Astrocyte (in vitro differentiated cells and primary cell): ENCODE results near the gene OR52A5. TPM values are rescaled to one million over a fixed set of nuclear protein-coding genes. Genes with fewer than 3 reads are reported as not detected.
"Not testable (repeated sequence)": the region's sequence is repeated elsewhere in the genome, so short reads cannot be mapped to it uniquely, and the experiment has no call there.

ENCODE experiments used
- DNase-seq: peaks from one replicate; pipeline ENCODE4 v3.0.0-alpha.2; 2010; ENCODE audit warnings: low read depth
- FAIRE-seq: peaks from 2 replicates; lab custom pipeline; 2011; peaks lifted over from hg19 to GRCh38; lab: Jason Lieb, UNC
- H2AFZ ChIP-seq: 2 replicates; pipeline ENCODE4 v1.6.0; 2012; ENCODE audit warnings: low read depth, low read length, inconsistent platforms
- H3K27ac ChIP-seq: 2 replicates; pipeline ENCODE4 v1.5.1; 2011; ENCODE audit warnings: low read depth, low read length, inconsistent platforms
- H3K27me3 ChIP-seq: 2 replicates; pipeline ENCODE4 v1.6.0; 2011; ENCODE audit warnings: low read length, inconsistent platforms; ENCODE audit not compliant: insufficient read depth
- H3K36me3 ChIP-seq: 2 replicates; pipeline ENCODE4 v1.5.1; 2011; ENCODE audit warnings: low read length, inconsistent platforms; ENCODE audit not compliant: insufficient read depth
- H3K4me1 ChIP-seq: 2 replicates; pipeline ENCODE4 v1.5.1; 2011; ENCODE audit warnings: low read length, inconsistent platforms; ENCODE audit not compliant: insufficient read depth
- H3K4me2 ChIP-seq: 2 replicates; pipeline ENCODE4 v1.6.0; 2012; ENCODE audit warnings: low read length, inconsistent platforms
- H3K4me3 ChIP-seq: 2 replicates; pipeline ENCODE4 v1.5.1; 2011; ENCODE audit warnings: low read depth, mild to moderate bottlenecking, low read length, inconsistent platforms; ENCODE audit not compliant: insufficient read depth
- H3K79me2 ChIP-seq: 2 replicates; pipeline ENCODE4 v1.6.0; 2012; ENCODE audit warnings: mild to moderate bottlenecking, low read length, inconsistent platforms; ENCODE audit not compliant: insufficient read depth
- H3K9ac ChIP-seq: 2 replicates; pipeline ENCODE4 v1.6.0; 2012; ENCODE audit warnings: mild to moderate bottlenecking, low read length, inconsistent platforms
- H3K9me3 ChIP-seq: 2 replicates; pipeline ENCODE4 v1.5.1; 2012; ENCODE audit warnings: low read depth, mild to moderate bottlenecking, low read length, inconsistent platforms; ENCODE audit not compliant: insufficient read depth
- H4K20me1 ChIP-seq: 2 replicates; pipeline ENCODE4 v1.6.0; 2012; ENCODE audit warnings: low read length, inconsistent platforms; ENCODE audit not compliant: insufficient read depth
- H3K27ac Mint-ChIP-seq: one replicate; pipeline ENCODE4 v1.8.0; 2021; ENCODE audit warnings: mild to moderate bottlenecking, mixed read lengths; ENCODE audit not compliant: unreplicated experiment
- H3K27me3 Mint-ChIP-seq: one replicate; pipeline ENCODE4 v1.8.0; 2021; ENCODE audit warnings: low read depth, mixed read lengths; ENCODE audit not compliant: unreplicated experiment
- H3K36me3 Mint-ChIP-seq: one replicate; pipeline ENCODE4 v1.8.0; 2021; ENCODE audit warnings: low read depth, mixed read lengths; ENCODE audit not compliant: unreplicated experiment
- H3K4me1 Mint-ChIP-seq: one replicate; pipeline ENCODE4 v1.8.0; 2021; ENCODE audit warnings: low read depth, mixed read lengths; ENCODE audit not compliant: unreplicated experiment
- H3K4me3 Mint-ChIP-seq: one replicate; pipeline ENCODE4 v1.8.0; 2021; ENCODE audit warnings: mild to moderate bottlenecking, moderate library complexity, mixed read lengths; ENCODE audit not compliant: unreplicated experiment
- H3K9me3 Mint-ChIP-seq: one replicate; pipeline ENCODE4 v1.8.0; 2021; ENCODE audit warnings: mild to moderate bottlenecking, mixed read lengths; ENCODE audit not compliant: unreplicated experiment
- EZH2 ChIP-seq: IDR thresholded peaks from 2 replicates; pipeline ENCODE4 v1.6.1; 2012; ENCODE audit warnings: mild to moderate bottlenecking, low read length, inconsistent platforms; ENCODE audit not compliant: insufficient read depth
- total RNA-seq: library from RNA; stranded (reverse); gene quantifications from 2 replicates; pipeline ENCODE4 v1.2.1, GENCODE V29; 2021
- TF ChIP-seq, protein P1 (sequence below): IDR thresholded peaks from 2 replicates; pipeline ENCODE4 v1.5.1; 2011; ENCODE audit warnings: low read depth, mild to moderate bottlenecking, inconsistent platforms, low read length, moderate library complexity; ENCODE audit not compliant: insufficient read depth

The OR52A5 gene
- total RNA-seq, 1 donor from 2014 or later = not detected

DNA sequence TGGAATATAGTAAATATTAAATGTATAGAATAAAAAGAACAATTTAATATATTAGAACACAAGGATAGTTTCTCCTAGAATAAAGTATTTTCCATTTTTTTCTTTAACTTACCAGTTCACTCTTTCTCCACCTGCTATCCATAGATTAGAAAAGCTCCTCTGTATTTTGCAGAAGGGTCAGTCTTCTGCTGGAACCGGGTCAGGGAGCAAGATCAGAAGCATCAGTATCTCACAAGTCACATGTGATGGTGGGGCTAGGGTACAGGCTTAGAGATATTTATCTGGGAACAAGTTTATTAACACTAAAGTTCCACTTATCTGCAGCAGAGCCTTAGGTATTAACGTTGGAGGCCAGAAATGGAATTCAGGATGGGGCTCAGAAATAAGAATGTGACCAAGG, 33.7 kb upstream of the OR52A5 start:
- Histone ChIP-seq H4K20me1 (no peaks in the 10 kb centered on the region), H3K27ac (no peak overlapping the region), H3K9me3 (no peaks in the 10 kb centered on the region), H3K4me1 (no peaks in the 10 kb centered on the region), H3K4me3 (no peak overlapping the region), H3K4me2 (no peak overlapping the region), H2AFZ (no peak overlapping the region), H3K9ac (no peak overlapping the region), H3K36me3 (no peaks in the 10 kb centered on the region), H3K79me2 (no peaks in the 10 kb centered on the region), H3K27me3 (no peaks in the 10 kb centered on the region)
- Mint-ChIP-seq H3K27ac (no peak overlapping the region), H3K4me1 (no peaks in the 10 kb centered on the region), H3K4me3 (no peak overlapping the region), H3K27me3 (no peaks in the 10 kb centered on the region), H3K9me3 (no peaks in the 10 kb centered on the region), H3K36me3 (no peaks in the 10 kb centered on the region)
- TF ChIP-seq, protein P1, sequence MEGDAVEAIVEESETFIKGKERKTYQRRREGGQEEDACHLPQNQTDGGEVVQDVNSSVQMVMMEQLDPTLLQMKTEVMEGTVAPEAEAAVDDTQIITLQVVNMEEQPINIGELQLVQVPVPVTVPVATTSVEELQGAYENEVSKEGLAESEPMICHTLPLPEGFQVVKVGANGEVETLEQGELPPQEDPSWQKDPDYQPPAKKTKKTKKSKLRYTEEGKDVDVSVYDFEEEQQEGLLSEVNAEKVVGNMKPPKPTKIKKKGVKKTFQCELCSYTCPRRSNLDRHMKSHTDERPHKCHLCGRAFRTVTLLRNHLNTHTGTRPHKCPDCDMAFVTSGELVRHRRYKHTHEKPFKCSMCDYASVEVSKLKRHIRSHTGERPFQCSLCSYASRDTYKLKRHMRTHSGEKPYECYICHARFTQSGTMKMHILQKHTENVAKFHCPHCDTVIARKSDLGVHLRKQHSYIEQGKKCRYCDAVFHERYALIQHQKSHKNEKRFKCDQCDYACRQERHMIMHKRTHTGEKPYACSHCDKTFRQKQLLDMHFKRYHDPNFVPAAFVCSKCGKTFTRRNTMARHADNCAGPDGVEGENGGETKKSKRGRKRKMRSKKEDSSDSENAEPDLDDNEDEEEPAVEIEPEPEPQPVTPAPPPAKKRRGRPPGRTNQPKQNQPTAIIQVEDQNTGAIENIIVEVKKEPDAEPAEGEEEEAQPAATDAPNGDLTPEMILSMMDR = no peak
- no peak for TF ChIP-seq EZH2
- no peak for DNase-seq
- FAIRE-seq = no peak

DNA sequence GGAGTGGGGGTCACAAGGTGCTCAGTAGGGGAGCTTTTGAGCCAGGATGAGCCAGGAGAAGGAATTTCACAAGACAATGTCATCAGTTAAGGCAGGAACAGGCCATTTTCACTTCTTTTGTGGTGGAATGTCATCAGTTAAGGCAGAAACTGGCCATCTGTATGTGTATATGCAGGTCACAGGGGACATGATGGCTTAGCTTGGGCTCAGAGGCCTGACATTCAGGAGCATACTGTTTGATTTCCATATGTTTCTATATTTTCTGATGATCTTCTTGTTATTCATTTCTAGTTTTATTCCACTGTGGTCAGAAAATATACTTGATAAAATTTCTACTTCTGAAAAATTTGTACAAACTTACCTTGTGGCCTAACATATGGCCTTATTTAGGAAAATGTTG, 27.7 kb upstream of the OR52A5 start:
- H3K36me3 ChIP-seq, H3K27me3 Mint-ChIP-seq, H3K4me1 ChIP-seq, H3K27ac Mint-ChIP-seq, H3K4me1 Mint-ChIP-seq, FAIRE-seq, H2AFZ ChIP-seq, H3K4me3 ChIP-seq, H3K9me3 Mint-ChIP-seq, H3K27me3 ChIP-seq, DNase-seq, H3K79me2 ChIP-seq, H3K9ac ChIP-seq, H3K4me3 Mint-ChIP-seq, H3K36me3 Mint-ChIP-seq, H3K4me2 ChIP-seq, H3K9me3 ChIP-seq, H3K27ac ChIP-seq, H4K20me1 ChIP-seq: not testable (repeated sequence)

DNA sequence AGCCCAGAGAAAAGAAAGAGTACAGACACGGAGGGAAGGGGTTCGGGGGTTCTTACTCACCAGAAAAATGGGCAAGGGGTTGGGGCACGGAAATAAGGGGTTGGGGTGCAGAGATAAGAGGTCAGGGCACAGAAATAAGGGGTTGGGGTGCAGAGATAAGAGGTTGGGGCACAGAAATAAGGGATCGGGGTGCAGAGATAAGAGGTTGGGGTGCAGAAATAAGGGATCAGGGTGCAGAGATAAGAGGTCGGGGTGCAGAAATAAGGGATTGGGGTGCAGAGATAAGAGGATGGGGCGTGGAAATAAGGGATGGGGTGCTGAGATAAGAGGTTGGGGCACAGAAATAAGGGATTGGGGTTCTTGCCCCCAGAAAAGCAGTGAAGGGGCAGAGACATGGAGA, 26.7 kb upstream of the OR52A5 start:
- not testable (repeated sequence) for H3K9ac ChIP-seq, H3K36me3 ChIP-seq, H3K4me2 ChIP-seq, H3K4me1 Mint-ChIP-seq, H3K9me3 ChIP-seq, H3K27me3 Mint-ChIP-seq, DNase-seq, H3K4me1 ChIP-seq, H3K4me3 ChIP-seq, FAIRE-seq, H3K27ac Mint-ChIP-seq, H4K20me1 ChIP-seq, H2AFZ ChIP-seq, H3K27me3 ChIP-seq, H3K79me2 ChIP-seq, H3K4me3 Mint-ChIP-seq, H3K9me3 Mint-ChIP-seq, H3K36me3 Mint-ChIP-seq, H3K27ac ChIP-seq

DNA sequence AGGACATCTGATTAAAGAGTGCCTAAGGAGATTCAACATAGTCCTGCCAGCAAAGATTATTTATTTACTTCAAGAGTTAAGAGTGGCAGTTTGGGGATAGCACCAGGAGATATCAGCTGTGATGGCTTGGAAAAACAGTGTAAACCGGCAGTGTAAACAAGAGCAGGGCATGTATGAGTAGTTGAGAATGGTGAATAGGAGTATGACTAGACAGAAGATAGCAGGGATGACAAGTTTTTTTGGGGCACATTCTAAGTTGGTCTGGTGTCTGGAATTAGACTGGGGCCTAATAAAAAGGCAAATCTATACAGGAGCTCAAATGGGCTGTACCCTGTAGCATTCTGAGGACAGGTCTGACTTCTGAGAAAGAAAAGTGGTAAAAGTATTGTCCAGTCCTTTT, 22.9 kb upstream of the OR52A5 start:
- not testable (repeated sequence) for H4K20me1 ChIP-seq, H3K4me1 ChIP-seq, FAIRE-seq, H3K27ac ChIP-seq, DNase-seq, H3K4me1 Mint-ChIP-seq, H3K9ac ChIP-seq, H3K79me2 ChIP-seq, H3K36me3 ChIP-seq, H3K9me3 ChIP-seq, H3K27ac Mint-ChIP-seq, H3K9me3 Mint-ChIP-seq, H3K27me3 Mint-ChIP-seq, H3K4me3 ChIP-seq, H3K36me3 Mint-ChIP-seq, H3K4me3 Mint-ChIP-seq, H3K27me3 ChIP-seq, H3K4me2 ChIP-seq, H2AFZ ChIP-seq

DNA sequence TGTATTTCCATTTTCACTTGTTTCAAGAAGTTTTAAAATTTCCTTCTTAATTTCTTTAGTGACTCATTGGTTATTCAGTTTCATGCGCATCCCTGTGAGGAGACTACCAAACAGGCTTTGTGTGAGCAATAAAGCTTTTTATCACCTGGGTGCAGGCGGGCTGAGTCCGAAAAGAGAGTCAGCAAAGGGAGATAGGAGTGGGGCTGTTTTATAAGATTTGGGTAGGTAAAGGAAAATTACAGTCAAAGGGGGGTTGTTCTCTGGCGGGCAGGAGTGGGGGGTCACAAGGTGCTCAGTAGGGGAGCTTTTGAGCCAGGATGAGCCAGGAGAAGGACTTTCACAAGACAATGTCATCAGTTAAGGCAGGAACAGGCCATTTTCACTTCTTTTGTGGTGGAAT, 22.1 kb upstream of the OR52A5 start:
- not testable (repeated sequence) for H3K27ac ChIP-seq, H3K9me3 Mint-ChIP-seq, H3K36me3 ChIP-seq, H3K4me1 Mint-ChIP-seq, H3K4me3 ChIP-seq, H3K4me2 ChIP-seq, H4K20me1 ChIP-seq, H2AFZ ChIP-seq, H3K79me2 ChIP-seq, H3K27ac Mint-ChIP-seq, H3K27me3 Mint-ChIP-seq, H3K9ac ChIP-seq, DNase-seq, H3K4me1 ChIP-seq, H3K9me3 ChIP-seq, H3K27me3 ChIP-seq, FAIRE-seq, H3K4me3 Mint-ChIP-seq, H3K36me3 Mint-ChIP-seq
